ENCODE data around the gene PCCB. TPM values are rescaled to one million over a fixed set of nuclear protein-coding genes. Genes with fewer than 3 reads are reported as not detected.

PCCB gene
- polyA plus RNA-seq, 1 donor from 2014 or later, result 18.3 TPM

DNA sequence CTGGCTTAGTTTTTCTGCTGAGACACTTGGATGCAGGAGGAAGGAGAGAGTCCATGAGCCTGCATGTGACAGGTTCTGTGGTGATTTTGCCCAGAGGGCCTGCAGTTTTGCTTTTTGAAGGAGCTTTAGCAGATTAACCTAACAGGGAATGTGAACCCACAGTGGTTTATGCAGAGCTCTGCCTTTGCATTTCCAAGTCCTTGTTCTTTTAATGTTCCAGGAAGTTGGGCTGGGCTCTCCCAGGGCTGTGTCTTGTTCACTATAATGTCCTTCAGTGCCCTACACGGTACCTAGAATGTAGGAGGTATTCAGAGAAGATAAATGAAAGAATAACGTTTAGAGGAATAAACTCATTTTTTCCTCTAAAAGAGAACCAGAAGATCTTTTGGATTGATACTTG, 50.3 kb downstream of the PCCB start:
- no peaks in the 10 kb centered on the region for H3K9me3 ChIP-seq (ENCODE audit: low read length)
- no peak for TF ChIP-seq EZH2 (IDR thresholded peaks at IDR 0.05; ENCODE audit: borderline replicate concordance, insufficient read depth, low read length, poor library complexity, severe bottlenecking)
- TF ChIP-seq, protein P1, sequence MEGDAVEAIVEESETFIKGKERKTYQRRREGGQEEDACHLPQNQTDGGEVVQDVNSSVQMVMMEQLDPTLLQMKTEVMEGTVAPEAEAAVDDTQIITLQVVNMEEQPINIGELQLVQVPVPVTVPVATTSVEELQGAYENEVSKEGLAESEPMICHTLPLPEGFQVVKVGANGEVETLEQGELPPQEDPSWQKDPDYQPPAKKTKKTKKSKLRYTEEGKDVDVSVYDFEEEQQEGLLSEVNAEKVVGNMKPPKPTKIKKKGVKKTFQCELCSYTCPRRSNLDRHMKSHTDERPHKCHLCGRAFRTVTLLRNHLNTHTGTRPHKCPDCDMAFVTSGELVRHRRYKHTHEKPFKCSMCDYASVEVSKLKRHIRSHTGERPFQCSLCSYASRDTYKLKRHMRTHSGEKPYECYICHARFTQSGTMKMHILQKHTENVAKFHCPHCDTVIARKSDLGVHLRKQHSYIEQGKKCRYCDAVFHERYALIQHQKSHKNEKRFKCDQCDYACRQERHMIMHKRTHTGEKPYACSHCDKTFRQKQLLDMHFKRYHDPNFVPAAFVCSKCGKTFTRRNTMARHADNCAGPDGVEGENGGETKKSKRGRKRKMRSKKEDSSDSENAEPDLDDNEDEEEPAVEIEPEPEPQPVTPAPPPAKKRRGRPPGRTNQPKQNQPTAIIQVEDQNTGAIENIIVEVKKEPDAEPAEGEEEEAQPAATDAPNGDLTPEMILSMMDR (IDR thresholded peaks at IDR 0.05; ENCODE audit: poor library complexity, severe bottlenecking), result no peak
- TF ChIP-seq MXI1 (conservative IDR thresholded peaks at IDR 0.05; ENCODE audit: poor library complexity, severe bottlenecking), result no peak
- TF ChIP-seq, protein P2, sequence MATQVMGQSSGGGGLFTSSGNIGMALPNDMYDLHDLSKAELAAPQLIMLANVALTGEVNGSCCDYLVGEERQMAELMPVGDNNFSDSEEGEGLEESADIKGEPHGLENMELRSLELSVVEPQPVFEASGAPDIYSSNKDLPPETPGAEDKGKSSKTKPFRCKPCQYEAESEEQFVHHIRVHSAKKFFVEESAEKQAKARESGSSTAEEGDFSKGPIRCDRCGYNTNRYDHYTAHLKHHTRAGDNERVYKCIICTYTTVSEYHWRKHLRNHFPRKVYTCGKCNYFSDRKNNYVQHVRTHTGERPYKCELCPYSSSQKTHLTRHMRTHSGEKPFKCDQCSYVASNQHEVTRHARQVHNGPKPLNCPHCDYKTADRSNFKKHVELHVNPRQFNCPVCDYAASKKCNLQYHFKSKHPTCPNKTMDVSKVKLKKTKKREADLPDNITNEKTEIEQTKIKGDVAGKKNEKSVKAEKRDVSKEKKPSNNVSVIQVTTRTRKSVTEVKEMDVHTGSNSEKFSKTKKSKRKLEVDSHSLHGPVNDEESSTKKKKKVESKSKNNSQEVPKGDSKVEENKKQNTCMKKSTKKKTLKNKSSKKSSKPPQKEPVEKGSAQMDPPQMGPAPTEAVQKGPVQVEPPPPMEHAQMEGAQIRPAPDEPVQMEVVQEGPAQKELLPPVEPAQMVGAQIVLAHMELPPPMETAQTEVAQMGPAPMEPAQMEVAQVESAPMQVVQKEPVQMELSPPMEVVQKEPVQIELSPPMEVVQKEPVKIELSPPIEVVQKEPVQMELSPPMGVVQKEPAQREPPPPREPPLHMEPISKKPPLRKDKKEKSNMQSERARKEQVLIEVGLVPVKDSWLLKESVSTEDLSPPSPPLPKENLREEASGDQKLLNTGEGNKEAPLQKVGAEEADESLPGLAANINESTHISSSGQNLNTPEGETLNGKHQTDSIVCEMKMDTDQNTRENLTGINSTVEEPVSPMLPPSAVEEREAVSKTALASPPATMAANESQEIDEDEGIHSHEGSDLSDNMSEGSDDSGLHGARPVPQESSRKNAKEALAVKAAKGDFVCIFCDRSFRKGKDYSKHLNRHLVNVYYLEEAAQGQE (IDR thresholded peaks at IDR 0.05; ENCODE audit: borderline replicate concordance), result no peak
- TF ChIP-seq SMC3 (conservative IDR thresholded peaks at IDR 0.05; ENCODE audit: poor library complexity), result no peak
- TF ChIP-seq POLR2AphosphoS5 (IDR thresholded peaks at IDR 0.05), result no peak
- no peak for TF ChIP-seq EP300 (conservative IDR thresholded peaks at IDR 0.05; ENCODE audit: poor library complexity, severe bottlenecking)
- TF ChIP-seq TAF1 (IDR thresholded peaks at IDR 0.05; ENCODE audit: low read depth), result no peak
- no peak for TF ChIP-seq RAD21 (conservative IDR thresholded peaks at IDR 0.05)
- no peak overlapping the region for H2AFZ ChIP-seq (ENCODE audit: low read depth, low read length)
- H3K4me3 ChIP-seq (ENCODE audit: low read length), result no peak overlapping the region
- H3K4me2 ChIP-seq (ENCODE audit: low read length), result no peak overlapping the region
- no peaks in the 10 kb centered on the region for H3K27me3 ChIP-seq (ENCODE audit: insufficient read depth, low read depth, low read length)
- no peak overlapping the region for H3K9ac ChIP-seq (ENCODE audit: low read length)
- H4K20me1 ChIP-seq (ENCODE audit: insufficient read depth), result no peaks in the 10 kb centered on the region
- H3K79me2 ChIP-seq (replicated peaks; ENCODE audit: insufficient read depth, low read length), result no peaks in the 10 kb centered on the region
- no peaks in the 10 kb centered on the region for H3F3A ChIP-seq (ENCODE audit: insufficient read depth, low read length, poor library complexity, severe bottlenecking)
- H3K9me2 ChIP-seq (ENCODE audit: insufficient read depth, low read length), result no peaks in the 10 kb centered on the region
- no peak overlapping the region for H3K27ac ChIP-seq (ENCODE audit: low read length)
- peaks cover 12% of the 10 kb centered on the region for H3K36me3 ChIP-seq (ENCODE audit: insufficient read depth, low read length)

DNA sequence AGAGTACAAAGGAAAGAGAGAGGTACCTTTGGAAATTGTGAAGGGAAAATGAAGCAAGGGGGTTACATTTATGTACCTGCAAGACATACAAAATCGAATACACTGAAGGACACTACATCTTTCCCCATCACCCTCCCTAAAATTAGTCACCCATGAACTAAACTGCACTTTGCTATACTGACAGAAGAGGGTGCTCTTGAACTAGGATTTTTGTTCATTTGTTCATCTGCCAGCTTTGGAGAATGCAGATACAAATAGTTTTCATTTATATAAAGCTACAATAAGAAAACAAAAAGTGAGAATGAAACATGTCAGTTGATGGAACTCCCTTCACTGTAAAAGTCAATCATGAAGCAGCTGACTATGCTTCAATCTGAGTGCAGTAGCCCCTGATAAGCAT, 55.7 kb downstream of the PCCB start:
- Histone ChIP-seq H3F3A (ENCODE audit: insufficient read depth, low read length, poor library complexity, severe bottlenecking) (no peaks in the 10 kb centered on the region), H3K4me2 (ENCODE audit: low read length) (no peak overlapping the region), H3K27ac (ENCODE audit: low read length) (no peak overlapping the region), H3K9ac (ENCODE audit: low read length) (no peak overlapping the region), H3K4me3 (ENCODE audit: low read length) (no peak overlapping the region), H3K79me2 (replicated peaks; ENCODE audit: insufficient read depth, low read length) (no peaks in the 10 kb centered on the region), H4K20me1 (ENCODE audit: insufficient read depth) (no peaks in the 10 kb centered on the region), H2AFZ (ENCODE audit: low read depth, low read length) (no peak overlapping the region), H3K9me3 (ENCODE audit: low read length) (no peaks in the 10 kb centered on the region), H3K9me2 (ENCODE audit: insufficient read depth, low read length) (no peaks in the 10 kb centered on the region), H3K27me3 (ENCODE audit: insufficient read depth, low read depth, low read length) (no peaks in the 10 kb centered on the region), H3K36me3 (ENCODE audit: insufficient read depth, low read length) (peaks cover 3% of the 10 kb centered on the region)
- TF ChIP-seq EZH2 (IDR thresholded peaks at IDR 0.05; ENCODE audit: borderline replicate concordance, insufficient read depth, low read length, poor library complexity, severe bottlenecking), result no peak
- TF ChIP-seq SMC3 (conservative IDR thresholded peaks at IDR 0.05; ENCODE audit: poor library complexity), result no peak
- TF ChIP-seq, protein P1 (IDR thresholded peaks at IDR 0.05; ENCODE audit: poor library complexity, severe bottlenecking), result no peak
- TF ChIP-seq, protein P2 (IDR thresholded peaks at IDR 0.05; ENCODE audit: borderline replicate concordance), result no peak
- no peak for TF ChIP-seq EP300 (conservative IDR thresholded peaks at IDR 0.05; ENCODE audit: poor library complexity, severe bottlenecking)
- TF ChIP-seq MXI1 (conservative IDR thresholded peaks at IDR 0.05; ENCODE audit: poor library complexity, severe bottlenecking), result no peak
- TF ChIP-seq RAD21 (conservative IDR thresholded peaks at IDR 0.05), result no peak
- TF ChIP-seq POLR2AphosphoS5 (IDR thresholded peaks at IDR 0.05), result no peak
- no peak for TF ChIP-seq TAF1 (IDR thresholded peaks at IDR 0.05; ENCODE audit: low read depth)
